ENCODE results near the gene TECRL.

Gene TECRL

DNA sequence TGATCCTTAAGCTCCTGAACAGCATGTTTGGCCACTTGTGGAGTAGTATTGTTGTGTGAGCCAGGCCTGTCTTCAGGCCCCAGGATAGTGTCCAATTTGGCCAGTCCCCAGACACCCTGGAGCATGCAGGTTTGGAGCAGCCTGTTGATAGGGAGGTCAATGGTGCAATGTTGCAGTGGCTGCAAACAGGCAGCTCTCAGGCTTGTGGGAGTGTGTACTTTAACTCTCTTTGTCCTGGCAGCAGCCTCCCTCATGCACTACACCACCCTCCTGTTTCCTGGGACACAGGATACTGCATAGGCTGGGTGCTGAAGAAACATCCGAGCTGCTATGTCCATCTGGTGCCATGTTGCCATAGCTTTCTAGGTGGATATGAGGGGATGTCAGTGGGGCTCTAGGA, 24.0 kb downstream of the TECRL start:
- H3K4me3 ChIP-seq = no peak overlapping the region
- no peak overlapping the region for H3K9ac ChIP-seq
- no peak overlapping the region for H3K27ac ChIP-seq
- H3K9me3 ChIP-seq = no peaks in the 10 kb centered on the region
- no peaks in the 10 kb centered on the region for H3K27me3 ChIP-seq
- H3K4me2 ChIP-seq = no peak overlapping the region
- no peaks in the 10 kb centered on the region for H4K20me1 ChIP-seq
- no peaks in the 10 kb centered on the region for H3K36me3 ChIP-seq
- TF ChIP-seq Cebpa-rat (IDR thresholded peaks at IDR 0.05) = no peak
- H3K4me1 ChIP-seq = no peaks in the 10 kb centered on the region

DNA sequence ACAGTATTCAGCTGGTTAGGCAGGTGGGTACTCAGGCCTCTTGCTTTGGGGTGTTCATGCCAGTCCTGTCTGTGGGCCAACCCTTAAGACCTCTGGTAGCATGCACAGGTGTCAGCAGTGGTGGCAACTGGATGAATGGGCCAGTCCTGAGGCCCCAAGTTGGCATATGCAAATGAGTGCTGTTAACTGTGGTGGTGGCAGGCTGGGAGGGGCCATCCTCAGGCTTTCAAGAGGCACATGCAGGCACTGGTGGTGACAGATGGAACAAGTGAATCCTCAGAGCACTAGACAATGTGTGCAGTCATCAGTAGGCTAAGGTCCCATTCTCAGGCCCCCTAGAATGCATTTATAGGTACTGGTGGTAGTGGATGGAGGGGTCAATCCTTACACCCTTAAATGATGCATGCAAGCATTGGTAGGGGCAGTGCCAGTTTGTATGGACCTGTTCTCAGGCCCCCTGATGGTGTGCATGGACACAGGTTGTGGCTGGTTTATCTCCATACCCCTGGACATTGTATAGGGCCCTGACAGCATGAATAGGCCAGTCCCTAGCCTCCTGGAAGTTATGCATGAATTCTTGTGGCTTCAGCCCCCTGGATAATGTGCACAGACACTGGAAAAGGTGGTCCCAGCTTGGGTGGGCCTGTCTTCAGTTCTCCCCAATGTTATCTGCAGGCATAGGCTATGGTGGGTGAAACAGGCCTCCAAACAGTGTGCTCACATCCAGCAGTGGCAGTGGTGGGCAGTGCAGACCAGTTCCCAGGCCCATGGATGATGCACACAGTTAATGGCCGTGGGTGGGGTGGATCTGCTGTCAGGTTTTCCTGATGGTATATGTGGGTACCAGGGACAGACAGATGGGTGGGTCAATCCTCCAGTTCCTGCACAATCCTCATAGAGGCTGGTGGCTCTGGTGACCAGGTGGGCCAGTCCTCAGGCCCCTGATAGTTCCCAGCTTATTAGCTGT, 24.7 kb downstream of the TECRL start:
- Histone ChIP-seq H3K27me3 (no peaks in the 10 kb centered on the region), H3K9me3 (no peaks in the 10 kb centered on the region), H3K4me3 (no peak overlapping the region), H3K27ac (no peak overlapping the region), H4K20me1 (no peaks in the 10 kb centered on the region), H3K36me3 (no peaks in the 10 kb centered on the region), H3K9ac (no peak overlapping the region), H3K4me2 (no peak overlapping the region), H3K4me1 (no peaks in the 10 kb centered on the region)
- TF ChIP-seq Cebpa-rat (IDR thresholded peaks at IDR 0.05) = no peak

DNA sequence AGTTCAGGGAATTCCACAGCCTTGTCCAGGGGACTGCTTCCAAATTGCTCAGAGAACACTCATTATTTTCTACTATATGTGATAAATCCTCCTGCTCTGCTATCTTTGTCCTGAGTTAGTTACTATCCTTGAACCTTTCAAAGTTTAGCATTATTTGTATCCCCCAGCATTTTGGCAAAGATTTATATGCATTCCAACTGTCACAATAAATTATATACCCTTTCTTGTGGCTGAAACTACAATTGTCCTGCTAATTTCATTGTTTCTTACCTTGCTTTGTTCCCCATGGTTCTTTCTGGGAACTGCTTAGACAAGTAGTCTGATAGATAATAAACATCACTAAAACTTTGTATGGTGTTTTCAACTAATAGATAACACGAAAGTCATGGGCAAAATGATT, 40.5 kb downstream of the TECRL start:
- H3K36me3 ChIP-seq = no peaks in the 10 kb centered on the region
- H3K9me3 ChIP-seq = no peaks in the 10 kb centered on the region
- no peak for TF ChIP-seq Cebpa-rat (IDR thresholded peaks at IDR 0.05)
- H3K9ac ChIP-seq = no peak overlapping the region
- no peaks in the 10 kb centered on the region for H3K4me1 ChIP-seq
- H3K27ac ChIP-seq = no peak overlapping the region
- H4K20me1 ChIP-seq = no peaks in the 10 kb centered on the region
- H3K4me2 ChIP-seq = no peak overlapping the region
- no peak overlapping the region for H3K4me3 ChIP-seq
- H3K27me3 ChIP-seq = no peaks in the 10 kb centered on the region

DNA sequence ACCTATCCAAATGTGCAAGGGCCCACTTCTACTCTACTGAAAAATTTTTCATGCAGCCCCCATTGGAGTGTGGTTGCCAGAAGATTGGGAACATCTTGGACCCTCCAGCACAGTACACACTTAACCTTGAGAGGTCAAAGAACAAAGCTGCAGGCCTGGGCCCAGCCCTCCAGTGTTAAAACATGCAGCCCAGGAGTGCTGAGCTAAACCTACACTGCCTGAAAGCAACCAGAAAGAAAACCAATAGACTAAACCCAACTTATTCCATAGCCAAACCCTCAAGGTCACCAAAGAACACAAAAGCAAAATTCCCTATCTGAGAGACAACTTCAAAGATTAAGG, 47.9 kb downstream of the TECRL start:
- Histone ChIP-seq H3K9me3 (no peaks in the 10 kb centered on the region), H3K9ac (no peak overlapping the region), H3K27me3 (no peaks in the 10 kb centered on the region), H3K27ac (no peak overlapping the region), H3K36me3 (no peaks in the 10 kb centered on the region), H3K4me2 (no peak overlapping the region), H3K4me3 (no peak overlapping the region), H3K4me1 (no peaks in the 10 kb centered on the region), H4K20me1 (no peaks in the 10 kb centered on the region)
- TF ChIP-seq Cebpa-rat (IDR thresholded peaks at IDR 0.05) = no peak

DNA sequence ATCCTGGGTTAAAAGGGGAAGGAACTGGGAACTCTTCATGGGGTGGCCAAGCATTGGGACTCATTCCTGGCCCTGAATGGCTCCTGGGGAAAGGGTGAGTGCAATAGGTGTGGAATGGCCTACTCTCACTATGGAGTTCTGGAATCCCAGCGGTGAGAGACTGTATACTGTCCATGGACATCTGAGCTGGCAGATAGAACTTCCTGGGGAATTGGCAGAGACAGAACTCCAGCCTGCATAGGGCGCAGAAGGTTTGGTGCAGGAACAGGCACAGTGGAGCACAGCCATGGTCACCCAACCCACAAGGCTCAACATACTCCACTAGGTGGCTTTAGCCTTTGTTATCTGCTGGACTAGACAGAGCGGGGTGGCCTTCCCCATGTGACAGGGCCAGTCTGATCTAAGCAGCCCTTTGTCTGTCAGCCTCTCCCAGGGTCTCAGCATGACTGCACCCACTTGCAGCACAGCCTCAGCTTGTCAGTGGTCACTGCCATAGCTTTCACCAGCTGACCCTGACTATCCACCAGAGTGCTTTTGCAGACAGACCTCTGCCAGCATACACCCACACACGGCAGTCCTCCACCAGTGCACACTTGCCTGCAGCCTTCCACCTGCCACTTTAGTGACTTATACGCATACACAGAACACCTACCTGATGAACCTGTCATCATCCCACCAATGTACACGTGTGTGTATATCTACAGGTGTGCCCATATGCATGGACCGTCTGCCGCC, 48.4 kb downstream of the TECRL start:
- Histone ChIP-seq H3K27me3 (no peaks in the 10 kb centered on the region), H3K4me3 (no peak overlapping the region), H3K27ac (no peak overlapping the region), H3K4me2 (no peak overlapping the region), H3K4me1 (no peaks in the 10 kb centered on the region), H3K9ac (no peak overlapping the region), H4K20me1 (no peaks in the 10 kb centered on the region), H3K9me3 (no peaks in the 10 kb centered on the region), H3K36me3 (no peaks in the 10 kb centered on the region)
- TF ChIP-seq Cebpa-rat (IDR thresholded peaks at IDR 0.05) = no peak

DNA sequence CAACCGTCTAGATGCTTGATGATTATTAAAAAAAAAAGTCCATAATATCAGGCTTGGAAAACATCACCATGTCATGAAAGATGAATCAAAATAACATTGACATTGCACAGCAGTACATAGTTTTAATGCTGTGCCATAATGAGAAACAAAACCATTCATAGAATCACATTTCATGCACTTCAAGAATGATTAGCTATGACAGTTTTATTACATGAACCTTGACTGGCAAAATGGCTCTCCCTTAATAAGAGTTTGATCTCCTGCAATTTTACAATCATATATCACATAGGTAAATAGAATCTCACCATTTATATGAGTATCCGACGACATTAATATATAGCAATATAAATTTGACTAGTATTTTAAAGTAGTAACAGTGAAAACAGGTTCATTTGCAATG, 49.8 kb downstream of the TECRL start:
- no peak for TF ChIP-seq Cebpa-rat (IDR thresholded peaks at IDR 0.05)
- no peaks in the 10 kb centered on the region for H3K9me3 ChIP-seq
- no peak overlapping the region for H3K27ac ChIP-seq

DNA sequence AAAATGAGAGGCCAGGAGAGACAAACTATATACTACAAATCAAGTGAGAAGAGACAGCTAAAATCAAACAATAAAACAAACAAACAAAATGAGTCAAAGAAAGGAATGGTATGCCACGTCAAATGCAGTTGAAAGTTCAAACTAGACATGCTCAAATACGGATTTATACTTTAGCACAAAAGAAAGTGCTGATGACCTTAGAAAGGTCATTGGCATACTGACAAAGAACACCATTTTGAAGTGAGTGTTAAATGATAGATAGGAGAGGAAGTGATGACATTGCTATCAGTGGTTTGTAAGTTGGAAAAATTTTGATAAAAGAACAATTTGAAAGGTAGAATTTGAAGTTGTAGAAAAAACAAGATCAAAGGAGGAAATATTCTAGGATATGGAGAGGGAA, 55.3 kb downstream of the TECRL start:
- Histone ChIP-seq H3K36me3 (no peaks in the 10 kb centered on the region), H3K9me3 (no peaks in the 10 kb centered on the region), H3K27ac (no peak overlapping the region), H3K27me3 (no peaks in the 10 kb centered on the region), H3K4me1 (no peaks in the 10 kb centered on the region), H3K4me2 (no peak overlapping the region), H4K20me1 (no peaks in the 10 kb centered on the region), H3K9ac (no peak overlapping the region), H3K4me3 (no peak overlapping the region)
- TF ChIP-seq Cebpa-rat (IDR thresholded peaks at IDR 0.05) = no peak

More for the DNA sequence above, 49.8 kb downstream of the TECRL start:
- Histone ChIP-seq H3K4me2 (no peak overlapping the region), H3K4me1 (no peaks in the 10 kb centered on the region), H4K20me1 (no peaks in the 10 kb centered on the region), H3K4me3 (no peak overlapping the region), H3K36me3 (no peaks in the 10 kb centered on the region), H3K9ac (no peak overlapping the region), H3K27me3 (no peaks in the 10 kb centered on the region)

DNA sequence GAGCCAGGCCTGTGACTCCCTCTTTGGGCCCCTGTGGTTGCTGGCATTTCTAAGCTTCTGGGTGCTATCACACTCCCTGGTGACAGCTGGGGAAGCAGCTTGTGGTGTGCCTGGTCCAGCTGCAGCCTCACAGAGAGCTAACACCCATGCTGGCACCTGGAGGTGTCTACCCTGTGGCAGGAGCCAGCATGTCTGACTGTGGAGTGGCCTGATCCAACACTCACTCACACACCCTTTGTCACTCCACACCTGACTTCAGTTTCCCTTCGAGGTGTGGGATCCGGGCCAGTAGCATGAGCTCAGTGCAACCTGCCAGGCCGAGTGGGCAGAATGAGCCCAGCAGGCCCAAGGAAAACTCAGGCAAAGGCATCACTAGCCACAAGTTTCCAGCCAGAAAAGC, 67.5 kb downstream of the TECRL start:
- H3K36me3 ChIP-seq = no peaks in the 10 kb centered on the region
- H3K9ac ChIP-seq = no peak overlapping the region
- TF ChIP-seq Cebpa-rat (IDR thresholded peaks at IDR 0.05) = no peak
- no peak overlapping the region for H3K27ac ChIP-seq
- H3K9me3 ChIP-seq = no peaks in the 10 kb centered on the region
- no peak overlapping the region for H3K4me3 ChIP-seq
- H3K4me2 ChIP-seq = no peak overlapping the region
- no peaks in the 10 kb centered on the region for H3K27me3 ChIP-seq
- H4K20me1 ChIP-seq = no peaks in the 10 kb centered on the region
- H3K4me1 ChIP-seq = no peaks in the 10 kb centered on the region

DNA sequence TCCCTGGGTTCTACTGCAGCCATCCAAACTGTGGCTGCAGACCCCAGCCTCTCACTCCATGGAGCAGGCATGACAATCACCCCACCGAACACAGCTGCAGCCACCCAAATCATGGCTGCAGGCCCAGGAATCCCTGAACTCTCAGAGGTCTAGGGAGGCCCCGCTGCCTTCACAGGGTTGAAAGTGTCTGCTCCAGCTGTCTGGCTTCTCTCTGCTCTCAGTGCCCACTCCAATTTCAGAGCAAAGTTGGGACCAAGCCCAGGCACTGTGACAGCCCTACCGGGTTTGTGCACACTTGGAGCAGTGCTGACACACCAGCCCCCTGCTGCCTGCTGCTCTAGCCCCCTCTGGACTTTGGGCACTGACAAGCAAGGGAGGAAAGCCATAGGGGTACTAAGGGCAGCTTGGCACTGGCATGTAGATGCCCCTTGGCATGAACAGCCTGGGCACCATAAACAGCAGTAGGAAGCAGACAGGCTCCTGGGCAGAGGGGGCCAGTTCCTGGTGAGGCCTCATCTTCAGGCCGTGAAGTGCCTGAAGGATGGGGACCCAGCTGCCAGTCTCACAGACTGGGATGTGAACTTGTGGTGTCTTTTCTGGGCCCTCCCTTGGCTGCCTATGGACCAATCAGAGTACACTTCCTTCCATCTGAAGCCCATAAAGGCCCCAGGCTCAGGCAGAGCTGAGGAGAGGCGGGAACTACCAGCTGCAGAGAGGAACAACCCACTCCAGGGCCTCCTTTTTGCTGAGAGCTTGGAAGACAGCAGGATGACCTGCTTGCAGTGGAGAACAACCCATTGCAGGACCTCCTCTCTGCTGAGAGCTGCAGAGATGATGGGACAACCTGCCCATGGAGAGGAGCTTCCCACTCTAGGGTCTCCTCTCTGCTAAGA, 68.8 kb downstream of the TECRL start:
- H3K27ac ChIP-seq = no peak overlapping the region
- no peak overlapping the region for H3K9ac ChIP-seq
- H3K4me2 ChIP-seq = no peak overlapping the region
- H3K27me3 ChIP-seq = no peaks in the 10 kb centered on the region
- no peaks in the 10 kb centered on the region for H3K36me3 ChIP-seq
- H3K4me1 ChIP-seq = no peaks in the 10 kb centered on the region
- TF ChIP-seq Cebpa-rat (IDR thresholded peaks at IDR 0.05) = no peak
- no peaks in the 10 kb centered on the region for H3K9me3 ChIP-seq
- no peaks in the 10 kb centered on the region for H4K20me1 ChIP-seq
- H3K4me3 ChIP-seq = no peak overlapping the region
